Keratinocyte (primary cell): ENCODE data around the gene SWSAP1.

Experiments used
- CTCF ChIP-seq, 3 experiments: IDR thresholded peaks in 1 of 3; conservative IDR thresholded peaks in 1 of 3; optimal IDR thresholded peaks in 1 of 3; 2 replicates in 2 of 3; 3 replicates in 1 of 3; pipeline versions ENCODE3 to v1.5.1; 2011; ENCODE audit warnings: low read length in 3 of 3, mild to moderate bottlenecking in 3 of 3, moderate library complexity in 2 of 3, control low read depth in 1 of 3, inconsistent platforms in 1 of 3; ENCODE audit not compliant: insufficient read depth in 2 of 3; ENCODE audit errors: extremely low read depth in 1 of 3
- EZH2 ChIP-seq: IDR thresholded peaks from one replicate; pipeline ENCODE4 v1.6.1; 2012; ENCODE audit warnings: inconsistent platforms, mild to moderate bottlenecking, low read length, moderate library complexity

DNA sequence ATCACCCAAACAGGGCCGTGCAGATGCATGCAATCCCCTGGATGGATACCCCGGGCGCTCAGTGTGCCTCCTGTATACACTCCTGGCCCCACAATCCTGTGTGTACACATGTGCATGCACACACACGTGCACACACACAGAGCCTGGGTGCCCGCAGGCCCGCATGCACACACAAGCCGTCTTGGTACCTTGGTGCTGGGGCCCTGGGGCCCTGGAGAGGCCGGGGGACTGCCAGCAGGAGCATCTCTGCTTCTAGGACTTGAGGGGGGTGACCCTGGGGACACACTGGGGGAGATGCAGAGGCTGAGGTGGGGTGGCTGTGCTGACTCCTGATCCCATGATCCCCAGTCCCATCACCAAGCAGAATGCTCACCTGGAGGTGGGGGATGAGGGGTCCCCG lies 25.2 kb downstream of the SWSAP1 start:
- TF ChIP-seq CTCF (optimal IDR thresholded peaks at IDR 0.05 in 1 of 3, IDR thresholded peaks at IDR 0.05 in 1 of 3, conservative IDR thresholded peaks at IDR 0.05 in 1 of 3; ENCODE audit: extremely low read depth in 1 of 3, insufficient read depth in 2 of 3, low read length in 3 of 3), result no peak
- TF ChIP-seq EZH2, result no peak
